ENCODE data around the gene RAB31. TPM values are rescaled to one million over a fixed set of nuclear protein-coding genes. Genes with fewer than 3 reads are reported as not detected.

The RAB31 gene
- total and polyA plus RNA-seq, 2 of the 13 experiments (the other 11 are each of a cell fraction or from before 2014, with no cell fraction given), result 1.1 to 1.7 TPM

- TF ChIP-seq SNAI1 (CRISPR knock-in tag; IDR thresholded peaks at IDR 0.05; ENCODE audit: borderline replicate concordance) (no peak), SP140L (CRISPR knock-in tag; IDR thresholded peaks at IDR 0.05; ENCODE audit: borderline replicate concordance) (no peak), ZFYVE20 (CRISPR knock-in tag; IDR thresholded peaks at IDR 0.05; ENCODE audit: borderline replicate concordance, low read depth) (no peak), ZNF615 (CRISPR knock-in tag; IDR thresholded peaks at IDR 0.05; ENCODE audit: borderline replicate concordance) (no peak), ZNF678 (CRISPR knock-in tag; IDR thresholded peaks at IDR 0.05) (no peak), HMGA1 (CRISPR knock-in tag; conservative IDR thresholded peaks at IDR 0.05) (no peak)
These were observed 9.6 kb upstream of the RAB31 start (continued) for GRCh38 chr18:9698497-9698896.

- CTCF ChIA-PET (ENCODE audit: low intra/inter-chr PET ratio, low total read pairs), result no interaction called here
- Histone ChIP-seq H4K20me1 (ENCODE audit: insufficient read depth, low read length) (no peaks in the 10 kb centered on the region), H3K27me3 (ENCODE audit: control insufficient read depth in 1 of 2, insufficient read depth in 2 of 2, low read length in 2 of 2) (peaks cover 1 to 22% of the 10 kb centered on the region in 2 experiments), H3K4me1 (ENCODE audit: insufficient read depth, low read length) (peaks cover 6% of the 10 kb centered on the region), H3K4me3 (replicated peaks in 1 of 3; ENCODE audit: insufficient read depth in 1 of 3, low read depth in 2 of 3, low read length in 3 of 3) (no peak overlapping the region), H3K36me3 (replicated peaks in 1 of 2; ENCODE audit: control insufficient read depth in 1 of 2, insufficient read depth in 2 of 2, low read length in 2 of 2) (no peaks in the 10 kb centered on the region), H3K79me2 (ENCODE audit: insufficient read depth, low read length) (no peaks in the 10 kb centered on the region), H3K27ac (ENCODE audit: extremely low read length, insufficient read depth, low read length) (no peak overlapping the region), H3K9ac (ENCODE audit: insufficient read depth, low read depth, low read length) (no peak overlapping the region), H3K9me3 (ENCODE audit: low read length) (no peaks in the 10 kb centered on the region), H3K4me2 (ENCODE audit: low read depth, low read length) (no peak overlapping the region), H2AFZ (ENCODE audit: low read length) (no peak overlapping the region)
- intact Hi-C loops (cut with micrococcal nuclease; ENCODE audit: unreplicated experiment), result no loop called here
- POLR2A ChIA-PET, result no interaction called here
- DNase-seq (ENCODE audit: low spot score), result no peak
- in situ Hi-C loops (cut with HindIII; ENCODE audit: extremely low pct_ligation_motif_present, low pct_unique_long_range_greater_than_20kb), result no loop called here
- BruUV-seq (replicated peaks), result no TSS peak
- WGBS (ENCODE audit: low lambda C conversion rate), result 16% methylated on average over 6 of the region's 6 CpGs
- FAIRE-seq, result no peak
- ATAC-seq, result no peak
- TF ChIP-seq ZNF710 (CRISPR knock-in tag; IDR thresholded peaks at IDR 0.05; ENCODE audit: borderline replicate concordance) (no peak), HNRNPK (IDR thresholded peaks at IDR 0.05; ENCODE audit: low read depth, low read length, poor library complexity, severe bottlenecking) (no peak), ZNF446 (CRISPR knock-in tag; IDR thresholded peaks at IDR 0.05) (no peak), ZBTB3 (CRISPR knock-in tag; IDR thresholded peaks at IDR 0.05; ENCODE audit: borderline replicate concordance, low read depth) (no peak), SP2 (CRISPR knock-in tag; IDR thresholded peaks at IDR 0.05) (no peak), ARID2 (CRISPR knock-in tag; IDR thresholded peaks at IDR 0.05; ENCODE audit: borderline replicate concordance) (no peak), SKIL (CRISPR knock-in tag; IDR thresholded peaks at IDR 0.05; ENCODE audit: borderline replicate concordance) (no peak), NONO (IDR thresholded peaks at IDR 0.05) (no peak), NONO (CRISPR knock-in tag; conservative IDR thresholded peaks at IDR 0.05) (no peak), SP5 (CRISPR knock-in tag; IDR thresholded peaks at IDR 0.05; ENCODE audit: borderline replicate concordance, low read depth) (no peak), FOXA3 (CRISPR knock-in tag; IDR thresholded peaks at IDR 0.05) (no peak)
These were observed 7.8 kb upstream of the RAB31 start for GRCh38 chr18:9700261-9700796.
